WTC11 (cell line): ENCODE measurements around the gene CARD19.

Experiments
- ATF1 ChIP-seq: sonication (generic); formaldehyde crosslinking; IDR thresholded peaks from 2 replicates; pipeline ENCODE4 v1.8.1; 2023; ENCODE audit warnings: mild to moderate bottlenecking, moderate library complexity, missing genetic modification reagents
- ZNF138 ChIP-seq: sonication (generic); formaldehyde crosslinking; conservative IDR thresholded peaks from 2 replicates; pipeline ENCODE4 v1.8.1; 2022; ENCODE audit warnings: mild to moderate bottlenecking, moderate library complexity, missing genetic modification reagents

DNA sequence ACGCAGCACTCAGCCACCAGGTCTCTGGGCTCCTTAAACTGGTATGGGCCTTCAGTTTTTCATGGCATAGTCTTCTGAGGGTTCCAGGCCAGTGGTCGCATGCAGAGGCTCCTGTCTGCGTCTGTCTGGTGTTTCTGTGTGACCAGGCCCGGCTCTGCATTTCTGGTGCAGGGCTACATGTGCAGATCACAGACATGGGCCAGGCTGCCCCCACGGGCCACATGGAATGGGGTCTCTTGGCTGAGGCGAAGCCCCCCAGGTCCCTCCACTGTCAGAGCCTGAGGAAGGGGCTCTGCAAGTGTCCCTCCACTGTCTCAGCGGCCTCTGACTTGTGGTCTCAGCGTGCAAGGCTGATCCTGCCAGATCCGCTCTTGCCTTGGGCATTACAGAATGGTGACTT lies 15.6 kb upstream of the CARD19 start:
- TF ChIP-seq ATF1 (CRISPR knock-in tag) (no peak), ZNF138 (CRISPR knock-in tag) (no peak)
